Fibroblast of lung (primary cell): ENCODE results near the gene GGA3.
"Not testable (repeated sequence)": the region's sequence is repeated elsewhere in the genome, so short reads cannot be mapped to it uniquely, and the experiment has no call there.

Experiments
- EZH2 ChIP-seq: IDR thresholded peaks from 2 replicates; pipeline ENCODE4 v1.5.1; 2012; ENCODE audit warnings: low read length, control low read depth, mild to moderate bottlenecking; ENCODE audit errors: missing control alignments
- TF ChIP-seq, protein P1 (sequence below), 2 donors: IDR thresholded peaks in 1 of 2; conservative IDR thresholded peaks in 1 of 2; 1 replicate in 1 of 2; 2 replicates in 1 of 2; pipeline ENCODE4 v1.5.1; 2011 to 2012; ENCODE audit warnings: low read length in 2 of 2, control low read depth in 1 of 2, inconsistent platforms in 1 of 2, low read depth in 1 of 2, mild to moderate bottlenecking in 1 of 2

DNA sequence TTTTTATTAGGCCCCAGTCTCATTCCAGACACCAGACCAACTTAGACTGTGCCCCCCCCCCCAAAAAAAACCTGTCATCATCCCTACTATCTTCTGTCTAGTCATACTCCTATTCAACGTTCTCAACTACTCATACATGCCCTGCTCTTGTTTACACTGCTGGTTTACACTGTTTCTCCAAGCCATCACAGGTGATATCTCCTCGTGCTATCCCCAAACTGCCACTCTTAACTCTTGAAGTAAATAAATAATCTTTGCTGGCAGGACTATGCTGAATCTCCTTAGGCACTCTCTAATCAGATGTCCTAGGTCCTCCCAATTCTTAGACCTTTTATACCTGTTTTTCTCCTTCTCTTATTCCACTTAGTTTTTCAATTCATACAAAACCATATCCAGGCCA is 4.2 kb downstream of the GGA3 start:
- TF ChIP-seq, protein P1, sequence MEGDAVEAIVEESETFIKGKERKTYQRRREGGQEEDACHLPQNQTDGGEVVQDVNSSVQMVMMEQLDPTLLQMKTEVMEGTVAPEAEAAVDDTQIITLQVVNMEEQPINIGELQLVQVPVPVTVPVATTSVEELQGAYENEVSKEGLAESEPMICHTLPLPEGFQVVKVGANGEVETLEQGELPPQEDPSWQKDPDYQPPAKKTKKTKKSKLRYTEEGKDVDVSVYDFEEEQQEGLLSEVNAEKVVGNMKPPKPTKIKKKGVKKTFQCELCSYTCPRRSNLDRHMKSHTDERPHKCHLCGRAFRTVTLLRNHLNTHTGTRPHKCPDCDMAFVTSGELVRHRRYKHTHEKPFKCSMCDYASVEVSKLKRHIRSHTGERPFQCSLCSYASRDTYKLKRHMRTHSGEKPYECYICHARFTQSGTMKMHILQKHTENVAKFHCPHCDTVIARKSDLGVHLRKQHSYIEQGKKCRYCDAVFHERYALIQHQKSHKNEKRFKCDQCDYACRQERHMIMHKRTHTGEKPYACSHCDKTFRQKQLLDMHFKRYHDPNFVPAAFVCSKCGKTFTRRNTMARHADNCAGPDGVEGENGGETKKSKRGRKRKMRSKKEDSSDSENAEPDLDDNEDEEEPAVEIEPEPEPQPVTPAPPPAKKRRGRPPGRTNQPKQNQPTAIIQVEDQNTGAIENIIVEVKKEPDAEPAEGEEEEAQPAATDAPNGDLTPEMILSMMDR (conservative IDR thresholded peaks at IDR 0.05 in 1 of 2, IDR thresholded peaks at IDR 0.05 in 1 of 2; ENCODE audit: low read depth in 1 of 2, low read length in 2 of 2): not testable (repeated sequence)
- TF ChIP-seq EZH2: not testable (repeated sequence)
